ENCODE results near the gene GSTM3. TPM values are rescaled to one million over a fixed set of nuclear protein-coding genes. Genes with fewer than 3 reads are reported as not detected.

Gene GSTM3
- 1 to 10 TPM; 5.0 TPM for total RNA-seq

DNA sequence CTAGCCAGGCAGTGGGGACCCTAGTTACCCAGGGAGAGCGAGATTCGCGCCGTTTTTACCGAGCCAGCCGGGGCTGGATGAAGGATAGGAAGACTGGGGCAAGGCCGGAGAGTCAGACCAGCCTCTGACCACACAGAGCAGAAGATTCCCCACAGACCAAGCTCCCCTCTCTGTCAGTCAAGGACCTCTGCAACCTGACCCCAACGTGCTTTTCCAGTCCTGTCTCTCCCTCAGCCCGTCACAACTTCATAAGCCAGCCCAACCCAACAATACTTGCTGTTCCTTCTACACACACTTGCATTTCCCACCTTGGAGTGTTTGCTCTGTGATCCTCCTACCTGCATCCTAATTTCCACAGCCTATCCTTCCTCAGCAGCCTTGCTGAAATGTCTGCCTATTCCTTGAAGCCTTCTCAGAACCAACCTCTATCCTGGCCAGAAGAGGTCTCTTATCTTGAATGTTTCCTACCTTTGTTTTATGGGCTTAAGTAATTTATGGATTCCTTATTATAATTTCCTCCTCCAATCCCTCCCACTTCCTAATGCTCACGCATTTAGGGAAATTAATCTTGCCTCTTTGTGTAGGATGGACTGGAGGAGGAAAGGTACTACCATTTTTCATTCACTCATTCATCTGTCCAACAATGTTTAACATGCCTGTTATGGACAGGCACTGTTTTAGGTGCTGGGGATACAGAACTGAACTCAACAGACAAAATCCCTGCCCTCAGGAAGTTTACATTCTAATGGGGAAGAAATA, at the start of gene GSTM3:
TSS of gene GSTM3 (minus strand) at position 424 of the 759 bp plus-strand sequence. CDS start 751 bp downstream, outside the sequence.
- H3K9me3 Mint-ChIP-seq, result no peaks in the 10 kb centered on the region
- DNase-seq, result no peak
- no peaks in the 10 kb centered on the region for H3K36me3 Mint-ChIP-seq
- H3K4me1 Mint-ChIP-seq, result peaks cover 11% of the 10 kb centered on the region
- POLR2A ChIA-PET, result interaction anchor here (1.2 kb wide), 1 partner anchor 641 kb away, joined by 3 read pairs; no protein-coding TSS in a partner anchor
- peaks cover 48% of the 10 kb centered on the region for H3K27me3 Mint-ChIP-seq
- H3K27ac Mint-ChIP-seq, result peak within 1 kb of the TSS; percentile 67
- H3K4me3 Mint-ChIP-seq, result peak within 1 kb of the TSS; percentile 81
- no peak for ATAC-seq (ENCODE audit: low read depth)

DNA sequence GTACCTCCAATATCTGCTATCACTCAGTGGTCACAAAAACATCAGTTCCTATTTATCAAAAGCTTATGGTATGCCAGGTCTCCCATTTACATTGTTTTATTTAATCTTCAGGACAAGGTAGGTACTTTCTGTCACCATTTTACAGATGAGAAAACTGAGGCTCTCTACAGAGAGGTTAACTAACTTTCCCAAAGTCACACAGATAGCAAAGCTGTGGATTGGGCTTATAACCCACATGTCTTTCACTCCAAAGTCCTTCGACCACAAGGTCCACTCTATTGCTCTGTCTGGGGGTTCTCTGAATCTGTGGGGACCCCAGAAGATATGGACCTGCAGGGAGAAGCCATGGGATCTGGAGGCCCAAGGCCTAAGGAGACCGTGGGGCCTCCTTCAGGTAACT, 49.5 kb upstream of the GSTM3 start:
- peak overlapping the region; percentile 85 for H3K27ac Mint-ChIP-seq

GRCh38 chr1:109789551-109790180, 48.8 kb upstream of the GSTM3 start:
- DNase-seq (peak; percentile 29), ATAC-seq (ENCODE audit: low read depth) (no peak)
- Mint-ChIP-seq H3K4me3 (peak overlapping the region; percentile 63), H3K4me1 (peaks cover 57% of the 10 kb centered on the region), H3K9me3 (no peaks in the 10 kb centered on the region), H3K27ac (peak overlapping the region; percentile 85), H3K27me3 (no peaks in the 10 kb centered on the region), H3K36me3 (no peaks in the 10 kb centered on the region)
- POLR2A ChIA-PET, result interaction anchor here (1.0 to 1.9 kb wide), 6 partner anchors 13 to 195 kb away, joined by 5 to 13 read pairs (median 6); partner anchors contain the start of gene AHCYL1

More for the DNA sequence above, 49.5 kb upstream of the GSTM3 start:
- H3K9me3 Mint-ChIP-seq, result no peaks in the 10 kb centered on the region
- no peaks in the 10 kb centered on the region for H3K27me3 Mint-ChIP-seq
- no peak for DNase-seq
- H3K36me3 Mint-ChIP-seq, result no peaks in the 10 kb centered on the region
- peak overlapping the region; percentile 63 for H3K4me3 Mint-ChIP-seq
- ATAC-seq (ENCODE audit: low read depth), result no peak
- POLR2A ChIA-PET, result interaction anchor here (0.9 to 3.6 kb wide), 13 partner anchors 12 to 195 kb away, joined by 3 to 61 read pairs (median 6); partner anchors contain the start of gene AHCYL1
- peaks cover 60% of the 10 kb centered on the region for H3K4me1 Mint-ChIP-seq

GRCh38 chr1:109788695-109789521, 48.1 kb upstream of the GSTM3 start:
- no peaks in the 10 kb centered on the region for H3K36me3 Mint-ChIP-seq
- H3K27ac Mint-ChIP-seq, result peak overlapping the region; percentile 85
- H3K9me3 Mint-ChIP-seq, result no peaks in the 10 kb centered on the region
- peaks cover 49% of the 10 kb centered on the region for H3K4me1 Mint-ChIP-seq
- no peak for ATAC-seq (ENCODE audit: low read depth)
- H3K27me3 Mint-ChIP-seq, result no peaks in the 10 kb centered on the region
- DNase-seq, result peak; percentile 34
- POLR2A ChIA-PET, result interaction anchor here (1.0 to 1.8 kb wide), 5 partner anchors 12 to 246 kb away, joined by 3 to 6 read pairs (median 5); partner anchors contain the start of gene STRIP1
- H3K4me3 Mint-ChIP-seq, result peak overlapping the region; percentile 1

- Mint-ChIP-seq H3K4me3 (no peak overlapping the region), H3K27ac (peak overlapping the region; percentile 31), H3K36me3 (no peaks in the 10 kb centered on the region), H3K27me3 (no peaks in the 10 kb centered on the region), H3K9me3 (no peaks in the 10 kb centered on the region), H3K4me1 (peaks cover 40% of the 10 kb centered on the region)
- POLR2A ChIA-PET, result interaction anchor here (1.1 to 1.8 kb wide), 4 partner anchors 11 to 247 kb away, joined by 3 to 6 read pairs (median 4); partner anchors contain the start of gene STRIP1
- DNase-seq (peak; percentile 29), ATAC-seq (ENCODE audit: low read depth) (no peak)
Observed at GRCh38 chr1:109787845-109788601, 47.2 kb upstream of the GSTM3 start.

DNA sequence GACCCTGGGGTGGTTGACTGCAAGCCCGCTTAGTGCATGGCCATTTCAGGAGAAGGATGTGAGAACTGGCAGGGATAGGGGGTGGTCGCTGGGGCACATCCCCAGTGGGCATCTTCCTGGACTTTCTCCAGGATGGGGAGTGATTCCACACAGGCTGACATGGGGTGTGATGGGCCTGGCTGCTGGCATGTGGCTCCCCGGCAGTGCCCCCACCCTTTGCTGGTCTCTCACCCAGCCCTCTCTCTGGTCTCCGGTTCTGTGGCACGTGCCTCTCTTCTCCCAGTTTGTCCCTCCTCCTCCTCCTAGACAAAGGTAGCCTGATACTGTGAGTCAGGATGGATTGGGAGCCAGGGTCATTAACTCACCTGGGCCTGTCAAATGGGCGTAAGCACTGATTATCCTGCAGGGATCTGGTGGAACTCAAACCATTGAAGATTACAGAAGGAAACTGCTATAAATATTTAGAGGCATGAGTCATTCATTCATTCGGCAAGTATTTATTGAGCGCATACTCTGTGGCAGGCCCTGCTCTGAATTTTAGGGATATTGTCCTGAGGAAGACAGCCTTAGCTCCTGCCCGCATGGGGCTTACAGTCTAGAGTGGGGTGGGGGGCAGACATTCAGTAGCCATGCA, 46.5 kb upstream of the GSTM3 start:
- POLR2A ChIA-PET, result interaction anchor here (1.1 to 1.8 kb wide), 3 partner anchors 10 to 18 kb away, joined by 3 to 6 read pairs (median 5); no protein-coding TSS in a partner anchor
- no peaks in the 10 kb centered on the region for H3K9me3 Mint-ChIP-seq
- H3K36me3 Mint-ChIP-seq, result no peaks in the 10 kb centered on the region
- peaks cover 34% of the 10 kb centered on the region for H3K4me1 Mint-ChIP-seq
- no peak for ATAC-seq (ENCODE audit: low read depth)
- H3K27ac Mint-ChIP-seq, result no peak overlapping the region
- no peaks in the 10 kb centered on the region for H3K27me3 Mint-ChIP-seq
- no peak overlapping the region for H3K4me3 Mint-ChIP-seq
- DNase-seq, result peak; percentile 24

GRCh38 chr1:109786531-109787021, 45.7 kb upstream of the GSTM3 start:
- no peak overlapping the region for H3K27ac Mint-ChIP-seq
- H3K4me3 Mint-ChIP-seq, result no peak overlapping the region
- DNase-seq, result peak; percentile 22
- ATAC-seq (ENCODE audit: low read depth), result no peak
- peaks cover 31% of the 10 kb centered on the region for H3K4me1 Mint-ChIP-seq
- no peaks in the 10 kb centered on the region for H3K27me3 Mint-ChIP-seq
- no peaks in the 10 kb centered on the region for H3K36me3 Mint-ChIP-seq
- peaks cover 1% of the 10 kb centered on the region for H3K9me3 Mint-ChIP-seq
- POLR2A ChIA-PET, result no interaction called here

DNA sequence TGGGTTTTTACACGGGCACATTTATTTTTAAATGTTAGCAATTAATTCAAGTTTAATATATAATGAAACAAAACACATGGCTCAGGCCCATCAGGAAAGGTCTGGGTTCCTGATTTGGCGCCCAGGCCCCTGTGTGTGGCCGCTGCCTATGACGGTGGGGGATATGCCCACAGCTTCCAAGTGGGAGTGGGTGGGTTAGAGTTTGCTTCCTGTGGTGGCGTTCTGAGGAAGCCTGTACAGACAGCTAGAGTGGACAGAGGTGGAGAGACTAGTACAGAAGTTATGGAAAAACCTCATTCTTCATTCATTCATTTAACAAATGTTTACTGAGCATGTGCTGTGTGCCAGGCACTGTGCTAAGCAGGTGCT, 45.3 kb upstream of the GSTM3 start:
- peak; percentile 13 for DNase-seq
- H3K27ac Mint-ChIP-seq, result no peak overlapping the region
- POLR2A ChIA-PET, result no interaction called here
- no peak for ATAC-seq (ENCODE audit: low read depth)
- peaks cover 3% of the 10 kb centered on the region for H3K9me3 Mint-ChIP-seq
- H3K36me3 Mint-ChIP-seq, result no peaks in the 10 kb centered on the region
- H3K27me3 Mint-ChIP-seq, result no peaks in the 10 kb centered on the region
- no peak overlapping the region for H3K4me3 Mint-ChIP-seq
- peaks cover 26% of the 10 kb centered on the region for H3K4me1 Mint-ChIP-seq

- H3K27ac Mint-ChIP-seq, result no peak overlapping the region
- H3K36me3 Mint-ChIP-seq, result peaks cover 5% of the 10 kb centered on the region
- H3K4me1 Mint-ChIP-seq, result peaks cover 21% of the 10 kb centered on the region
- ATAC-seq (ENCODE audit: low read depth), result no peak
- H3K4me3 Mint-ChIP-seq, result no peak overlapping the region
- peak; percentile 19 for DNase-seq
- H3K9me3 Mint-ChIP-seq, result peaks cover 8% of the 10 kb centered on the region
- POLR2A ChIA-PET, result no interaction called here
- no peaks in the 10 kb centered on the region for H3K27me3 Mint-ChIP-seq
Observed at GRCh38 chr1:109785446-109786111, 44.7 kb upstream of the GSTM3 start.

GRCh38 chr1:109784551-109785252, 43.9 kb upstream of the GSTM3 start:
- Mint-ChIP-seq H3K27me3 (no peaks in the 10 kb centered on the region), H3K27ac (peak overlapping the region; percentile 60), H3K4me1 (peaks cover 13% of the 10 kb centered on the region), H3K4me3 (no peak overlapping the region), H3K36me3 (peaks cover 8% of the 10 kb centered on the region), H3K9me3 (peaks cover 11% of the 10 kb centered on the region)
- DNase-seq (no peak), ATAC-seq (ENCODE audit: low read depth) (no peak)
- POLR2A ChIA-PET, result interaction anchor here (0.8 kb wide), 1 partner anchor 13 kb away, joined by 4 read pairs; no protein-coding TSS in a partner anchor

GRCh38 chr1:109783436-109783835, 42.6 kb upstream of the GSTM3 start:
- DNase-seq (no peak), ATAC-seq (ENCODE audit: low read depth) (no peak)
- Mint-ChIP-seq H3K36me3 (peaks cover 8% of the 10 kb centered on the region), H3K27ac (no peak overlapping the region), H3K9me3 (peaks cover 11% of the 10 kb centered on the region), H3K4me3 (no peak overlapping the region), H3K27me3 (no peaks in the 10 kb centered on the region), H3K4me1 (peaks cover 5% of the 10 kb centered on the region)
- POLR2A ChIA-PET, result interaction anchor here (1.3 kb wide), 1 partner anchor 123 kb away, joined by 4 read pairs; no protein-coding TSS in a partner anchor
